Activated CD4-positive, alpha-beta memory T cell treated with anti-CD3 and anti-CD28 coated beads, Interleukin-2, amount 10 ng/mL, durations not matched to agents 7 days and 5 days (primary cell): ENCODE data around the gene CFAP46. TPM values are rescaled to one million over a fixed set of nuclear protein-coding genes. Genes with fewer than 3 reads are reported as not detected.

ENCODE experiments used
- CTCF ChIA-PET: fragments of 350-600 bp; sonication (Branson Sonifier 250); formaldehyde crosslinking; loops from one replicate; lab custom pipeline; 2021; ENCODE audit warnings: antibody characterized with exemption, inconsistent platforms; lab: Charles Lee
- POLR2A ChIA-PET: fragments of 350-600 bp; sonication (Branson Sonifier 250); formaldehyde crosslinking; loops from one replicate; lab custom pipeline; 2021; ENCODE audit warnings: antibody characterized with exemption; lab: Charles Lee
- DNase-seq: peaks from one replicate; pipeline ENCODE4 v3.0.0-alpha.2; 2020
- H3K27ac Mint-ChIP-seq: one replicate; pipeline ENCODE4 v1.8.0; 2021; ENCODE audit warnings: mild to moderate bottlenecking, mixed read lengths
- H3K27me3 Mint-ChIP-seq: one replicate; pipeline ENCODE4 v1.8.0; 2021; ENCODE audit warnings: mixed read lengths
- H3K36me3 Mint-ChIP-seq: one replicate; pipeline ENCODE4 v1.8.0; 2021; ENCODE audit warnings: low read depth, mixed read lengths
- H3K4me1 Mint-ChIP-seq: one replicate; pipeline ENCODE4 v1.8.0; 2021; ENCODE audit warnings: mixed read lengths
- H3K4me3 Mint-ChIP-seq: one replicate; pipeline ENCODE4 v1.8.0; 2021; ENCODE audit warnings: mild to moderate bottlenecking, mixed read lengths
- H3K9me3 Mint-ChIP-seq: one replicate; pipeline ENCODE4 v1.8.0; 2021; ENCODE audit warnings: mixed read lengths
- total RNA-seq, 2 experiments: library from RNA; stranded (reverse); gene quantifications; one replicate each; pipeline ENCODE4 v1.2.3, GENCODE V29; 2021

Gene CFAP46
- total RNA-seq, 2 experiments from 2014 or later: not detected

DNA sequence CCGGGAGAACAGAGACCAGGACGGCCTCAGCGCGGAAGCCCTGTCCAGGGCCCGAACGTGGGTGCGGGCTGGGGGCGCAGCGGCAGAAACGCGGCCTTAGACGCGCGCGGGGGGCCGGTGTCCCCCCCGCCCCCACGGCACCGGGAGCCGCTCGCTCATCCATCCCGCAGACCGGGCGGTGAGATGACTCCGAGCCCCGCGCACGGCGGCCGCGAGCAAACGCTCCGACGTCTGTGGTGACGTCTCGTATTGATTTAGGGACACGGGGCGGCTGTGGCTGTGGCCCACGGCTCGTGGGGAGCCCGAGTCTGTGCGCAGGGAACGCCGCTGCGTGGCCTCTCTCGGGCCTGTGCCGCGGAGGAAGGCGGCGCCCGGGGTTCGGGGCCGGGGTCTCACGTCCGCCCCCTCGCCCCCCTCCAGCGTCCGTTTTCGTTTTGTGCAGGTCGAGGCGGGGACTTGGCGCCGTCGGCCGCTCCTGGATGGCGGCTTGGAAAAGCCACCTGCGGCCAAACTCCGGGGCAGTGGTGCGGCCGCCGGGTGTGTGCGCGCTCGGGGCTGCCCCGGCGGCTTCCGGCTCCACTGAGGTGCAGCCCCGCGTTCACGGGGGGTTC lies 155.4 kb downstream of the CFAP46 start:
- POLR2A ChIA-PET: no interaction called here
- Mint-ChIP-seq H3K9me3 (no peaks in the 10 kb centered on the region), H3K36me3 (peaks cover 3% of the 10 kb centered on the region), H3K4me1 (no peaks in the 10 kb centered on the region), H3K4me3 (no peak overlapping the region), H3K27ac (no peak overlapping the region), H3K27me3 (peaks cover 16% of the 10 kb centered on the region)
- no peak for DNase-seq
- CTCF ChIA-PET: no interaction called here

DNA sequence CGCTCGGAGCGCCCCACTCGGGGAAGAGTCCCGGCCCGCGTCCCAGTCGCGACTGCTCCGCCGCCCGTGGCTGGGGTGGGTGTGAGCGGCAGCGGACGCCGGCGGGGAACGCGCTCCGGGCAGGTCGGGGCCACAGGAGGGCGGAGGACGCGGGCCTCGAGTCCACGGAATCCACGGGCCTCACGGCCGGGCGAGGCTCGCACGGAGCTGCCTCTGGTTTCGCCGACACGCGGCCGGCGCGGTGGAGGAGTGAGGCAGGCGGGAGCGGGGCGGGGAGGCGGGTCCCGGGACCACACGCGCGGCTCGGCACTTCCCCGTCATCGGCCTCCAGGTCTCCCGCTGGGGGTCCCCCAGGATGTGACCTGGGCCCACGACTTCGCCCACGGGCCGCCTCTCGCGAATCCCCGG lies 155.9 kb downstream of the CFAP46 start:
- no peaks in the 10 kb centered on the region for H3K4me1 Mint-ChIP-seq

DNA sequence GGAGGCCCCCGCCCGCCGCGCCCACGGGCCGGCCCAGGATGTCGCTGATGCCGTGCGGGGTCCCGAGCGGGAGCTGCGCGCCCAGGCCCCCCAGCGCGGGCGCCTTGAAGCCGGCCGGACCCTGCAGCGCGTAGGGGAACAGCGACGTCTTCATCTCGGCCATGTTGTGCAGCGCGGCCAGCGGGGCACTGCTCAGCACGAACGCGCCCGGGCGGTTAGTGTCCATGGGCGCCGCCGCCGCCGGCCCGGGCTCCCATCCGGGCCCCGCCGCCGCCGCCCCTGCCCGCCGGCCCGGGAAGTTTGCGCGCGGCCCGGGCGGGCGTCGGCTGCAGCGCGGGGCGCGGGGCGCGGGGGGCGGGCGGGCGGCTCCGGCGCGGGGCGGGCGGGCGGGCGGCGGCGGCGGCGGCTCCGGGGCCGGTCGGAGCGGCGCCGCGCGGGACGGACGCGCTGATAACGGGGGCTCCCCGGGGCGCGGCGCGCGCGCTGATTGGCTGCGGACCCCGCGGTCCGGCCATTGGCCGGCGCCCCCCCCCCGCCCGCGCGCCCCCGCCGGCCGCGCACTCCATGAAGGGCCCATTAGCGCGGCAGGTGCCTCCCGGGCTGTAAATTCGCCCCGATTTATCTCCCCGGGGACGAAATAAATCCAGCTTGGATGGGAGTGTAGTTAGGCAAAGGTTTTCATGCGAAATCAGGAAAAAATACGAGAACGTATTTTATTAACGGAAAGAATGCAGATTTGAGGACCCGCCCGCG lies 156.5 kb downstream of the CFAP46 start, which contains the start of gene NKX6-2:
NKX6-2 (minus strand) TSS at position 425 of the 753 bp plus-strand sequence; CDS start at position 226, 199 bp downstream.
- Mint-ChIP-seq H3K27me3 (peaks cover 16% of the 10 kb centered on the region), H3K4me3 (no peak within 1 kb of the TSS), H3K36me3 (peaks cover 3% of the 10 kb centered on the region), H3K27ac (no peak within 1 kb of the TSS), H3K9me3 (no peaks in the 10 kb centered on the region), H3K4me1 (no peaks in the 10 kb centered on the region)
- ChIA-PET POLR2A (no interaction called here), CTCF (no interaction called here)
- no peak for DNase-seq

More for the DNA sequence above, 155.9 kb downstream of the CFAP46 start:
- Mint-ChIP-seq H3K9me3 (no peaks in the 10 kb centered on the region), H3K27me3 (peaks cover 16% of the 10 kb centered on the region), H3K27ac (no peak overlapping the region), H3K4me3 (no peak overlapping the region), H3K36me3 (peaks cover 3% of the 10 kb centered on the region)
- DNase-seq: no peak
- ChIA-PET CTCF (no interaction called here), POLR2A (no interaction called here)

DNA sequence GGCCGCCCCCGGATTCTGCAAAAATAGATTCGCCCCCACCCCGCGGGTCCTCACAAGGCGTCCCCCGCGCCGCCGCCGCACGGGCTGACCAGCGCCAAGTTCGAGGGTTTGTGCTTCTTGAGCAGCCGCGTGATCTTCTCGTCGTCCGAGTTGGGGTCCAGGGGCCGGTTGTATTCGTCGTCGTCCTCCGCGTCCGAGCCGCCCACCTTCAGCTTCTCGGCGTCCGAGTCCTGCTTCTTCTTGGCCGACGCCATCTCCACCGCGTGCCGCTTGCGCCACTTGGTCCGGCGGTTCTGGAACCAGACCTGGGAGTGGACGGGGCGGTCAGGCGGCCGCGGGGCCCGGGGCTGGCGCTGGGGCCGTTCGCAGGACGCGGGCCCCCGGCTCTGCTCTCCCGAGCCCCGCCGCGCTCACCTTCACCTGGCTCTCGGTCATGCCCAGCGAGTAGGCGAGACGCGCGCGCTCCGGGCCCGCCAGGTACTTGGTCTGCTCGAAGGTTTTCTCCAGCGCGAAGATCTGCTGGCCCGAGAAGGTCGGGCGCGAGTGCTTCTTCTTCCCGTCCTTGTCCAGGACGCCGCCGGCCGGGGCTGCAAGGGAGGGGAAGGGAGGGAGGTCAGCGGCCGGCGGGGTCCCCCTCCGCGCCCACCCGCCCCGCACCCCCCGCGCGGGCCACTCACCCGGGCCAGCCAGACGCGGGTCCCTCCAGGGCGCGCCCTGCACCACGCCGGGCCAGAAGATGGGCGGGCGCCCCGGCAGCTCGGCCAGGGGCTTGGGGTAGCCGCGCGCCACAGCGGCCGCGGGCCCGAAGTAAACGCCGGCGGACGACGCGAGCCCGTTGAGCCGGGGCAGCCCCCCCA lies 157.3 kb downstream of the CFAP46 start:
- H3K27ac Mint-ChIP-seq: no peak overlapping the region
- ChIA-PET POLR2A (no interaction called here), CTCF (no interaction called here)
- H3K9me3 Mint-ChIP-seq: no peaks in the 10 kb centered on the region
- no peak overlapping the region for H3K4me3 Mint-ChIP-seq
- H3K36me3 Mint-ChIP-seq: peaks cover 3% of the 10 kb centered on the region
- DNase-seq: no peak
- no peaks in the 10 kb centered on the region for H3K4me1 Mint-ChIP-seq
- peaks cover 16% of the 10 kb centered on the region for H3K27me3 Mint-ChIP-seq

DNA sequence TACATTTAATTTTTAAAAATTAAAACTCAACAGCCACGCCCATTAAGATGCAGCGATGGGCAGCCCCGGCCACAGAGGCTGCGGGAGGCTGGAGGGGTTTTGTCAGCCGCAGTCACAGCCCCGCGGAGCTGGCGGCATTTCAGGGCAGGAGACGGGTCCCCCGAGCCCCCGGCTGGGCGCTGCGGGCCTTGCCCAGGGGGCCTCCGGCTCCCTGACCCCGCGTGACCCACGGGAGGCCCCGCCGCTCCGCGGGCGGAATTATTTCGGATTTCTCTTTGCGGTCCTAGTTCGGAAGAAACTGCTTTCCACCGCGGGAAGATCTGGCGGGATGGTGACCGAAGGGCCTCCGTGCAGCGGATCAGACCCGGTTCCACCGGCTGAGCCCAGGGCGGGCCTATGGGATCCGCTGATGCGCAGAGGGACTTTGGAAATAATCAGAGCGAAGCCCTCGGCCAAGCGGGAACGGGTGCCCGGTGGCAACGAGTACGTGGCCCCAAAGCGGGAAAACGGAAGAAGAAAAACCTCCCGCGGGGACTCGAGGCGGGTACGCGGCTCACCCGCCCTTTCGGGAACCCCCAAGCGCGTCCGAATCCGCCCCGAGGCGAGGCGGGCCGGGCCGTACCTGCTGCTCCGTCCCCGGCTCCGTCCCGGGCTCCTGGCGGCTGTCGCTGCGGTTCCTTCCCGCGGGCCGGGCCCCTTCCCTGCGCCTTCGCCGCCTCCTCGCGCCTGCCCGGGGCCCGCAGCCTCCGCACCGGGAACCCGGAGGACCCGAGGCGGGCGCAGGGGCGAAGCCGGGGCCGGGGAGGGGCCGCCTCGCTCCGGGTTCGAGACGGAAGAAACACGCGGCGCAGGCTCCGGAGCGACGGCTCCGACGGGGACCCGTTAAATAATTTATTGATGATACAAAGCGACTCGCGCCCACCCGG lies 158.2 kb downstream of the CFAP46 start:
- no peaks in the 10 kb centered on the region for H3K4me1 Mint-ChIP-seq
- peaks cover 3% of the 10 kb centered on the region for H3K36me3 Mint-ChIP-seq
- H3K27ac Mint-ChIP-seq: no peak overlapping the region
- ChIA-PET CTCF (no interaction called here), POLR2A (no interaction called here)
- peaks cover 16% of the 10 kb centered on the region for H3K27me3 Mint-ChIP-seq
- no peak overlapping the region for H3K4me3 Mint-ChIP-seq
- DNase-seq: no peak
- no peaks in the 10 kb centered on the region for H3K9me3 Mint-ChIP-seq

DNA sequence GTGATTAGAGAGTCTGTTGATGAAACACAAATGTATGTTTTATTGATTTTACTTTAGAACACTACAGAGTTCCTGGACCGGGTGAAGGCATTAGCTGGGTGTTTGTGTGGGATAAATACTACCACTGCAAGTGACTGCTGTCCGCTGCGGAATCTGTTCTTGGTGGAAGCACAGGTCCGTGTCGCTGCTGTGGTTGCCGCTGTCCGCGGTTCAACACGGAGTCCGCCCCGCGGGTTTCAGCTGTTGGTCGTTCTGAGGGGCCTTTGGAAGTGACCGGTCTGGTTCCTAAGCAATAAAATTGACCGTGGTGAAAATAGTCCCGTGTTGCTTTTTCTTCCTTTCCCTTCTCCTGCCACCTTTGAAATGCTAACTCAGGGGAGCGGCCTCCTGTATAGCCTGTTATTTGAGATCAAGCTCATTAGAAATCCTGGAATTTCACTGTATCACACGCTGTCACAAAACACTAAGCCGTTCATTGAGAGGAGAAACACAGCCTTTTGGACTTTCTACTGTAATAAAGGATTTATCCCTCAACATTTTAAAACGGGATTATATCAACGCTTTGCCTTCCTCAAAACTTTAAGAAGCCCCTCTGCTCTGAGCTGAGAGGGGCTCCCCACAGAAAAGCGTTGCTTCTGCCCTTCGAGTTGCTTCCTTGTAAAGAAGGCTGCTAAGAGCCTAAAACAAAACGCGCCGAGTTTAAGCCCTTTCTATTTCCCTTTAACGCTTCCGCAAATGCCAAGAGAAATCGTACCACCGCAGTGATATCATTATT lies 159.0 kb downstream of the CFAP46 start:
- POLR2A ChIA-PET: no interaction called here
- H3K4me3 Mint-ChIP-seq: no peak overlapping the region
- H3K4me1 Mint-ChIP-seq: no peaks in the 10 kb centered on the region
- H3K27me3 Mint-ChIP-seq: peaks cover 13% of the 10 kb centered on the region
- H3K27ac Mint-ChIP-seq: no peak overlapping the region
- no peaks in the 10 kb centered on the region for H3K9me3 Mint-ChIP-seq
- CTCF ChIA-PET: no interaction called here
- peaks cover 3% of the 10 kb centered on the region for H3K36me3 Mint-ChIP-seq
- DNase-seq: no peak

DNA sequence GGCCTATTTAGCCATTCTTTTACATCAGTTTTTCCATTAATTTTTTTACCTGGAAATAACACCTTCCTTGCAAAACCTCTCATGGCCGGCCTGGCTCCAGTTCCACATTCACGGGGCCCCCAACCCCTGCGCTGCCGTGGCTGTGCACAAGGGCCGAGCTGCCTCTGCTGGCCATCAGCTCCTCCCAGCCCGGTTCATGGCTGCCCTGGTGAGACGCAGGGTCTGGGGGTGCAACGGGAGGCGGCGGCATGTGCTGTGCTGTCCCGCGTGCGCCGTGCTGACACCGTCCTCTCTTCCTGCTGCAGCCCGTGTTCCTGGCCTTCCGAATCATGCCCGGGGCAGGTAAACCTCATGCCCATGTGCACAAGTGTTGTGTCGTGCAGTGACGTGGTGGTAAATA lies 160.8 kb downstream of the CFAP46 start:
- no peak overlapping the region for H3K4me3 Mint-ChIP-seq
- no peak for DNase-seq
- no peak overlapping the region for H3K27ac Mint-ChIP-seq
- H3K4me1 Mint-ChIP-seq: no peaks in the 10 kb centered on the region
- POLR2A ChIA-PET: no interaction called here
- peaks cover 3% of the 10 kb centered on the region for H3K36me3 Mint-ChIP-seq
- H3K9me3 Mint-ChIP-seq: no peaks in the 10 kb centered on the region
- H3K27me3 Mint-ChIP-seq: peaks cover 13% of the 10 kb centered on the region
- CTCF ChIA-PET: no interaction called here

DNA sequence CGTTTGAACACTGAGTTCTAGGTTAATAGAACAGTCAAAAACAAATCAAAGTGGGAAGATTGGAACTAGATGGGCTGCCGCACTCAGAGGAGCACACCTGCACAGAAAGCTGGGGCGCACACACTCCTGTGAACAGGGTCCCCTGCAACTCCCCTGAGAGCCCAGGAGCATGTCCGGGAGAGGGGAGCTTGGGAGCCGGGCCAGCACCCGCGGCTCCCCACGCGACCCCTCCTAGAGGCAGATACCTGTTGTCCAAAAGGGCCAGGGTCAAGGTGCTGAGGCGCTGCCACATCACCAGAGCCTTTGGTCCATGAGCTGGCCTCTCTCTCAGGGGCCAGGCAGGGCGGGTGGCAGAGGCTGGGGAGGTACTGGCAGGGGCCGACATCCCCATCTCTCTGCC lies 162.0 kb downstream of the CFAP46 start:
- no peak overlapping the region for H3K4me3 Mint-ChIP-seq
- CTCF ChIA-PET: no interaction called here
- peaks cover 3% of the 10 kb centered on the region for H3K36me3 Mint-ChIP-seq
- DNase-seq: no peak
- H3K9me3 Mint-ChIP-seq: no peaks in the 10 kb centered on the region
- POLR2A ChIA-PET: no interaction called here
- no peak overlapping the region for H3K27ac Mint-ChIP-seq
- H3K4me1 Mint-ChIP-seq: no peaks in the 10 kb centered on the region
- peaks cover 11% of the 10 kb centered on the region for H3K27me3 Mint-ChIP-seq

DNA sequence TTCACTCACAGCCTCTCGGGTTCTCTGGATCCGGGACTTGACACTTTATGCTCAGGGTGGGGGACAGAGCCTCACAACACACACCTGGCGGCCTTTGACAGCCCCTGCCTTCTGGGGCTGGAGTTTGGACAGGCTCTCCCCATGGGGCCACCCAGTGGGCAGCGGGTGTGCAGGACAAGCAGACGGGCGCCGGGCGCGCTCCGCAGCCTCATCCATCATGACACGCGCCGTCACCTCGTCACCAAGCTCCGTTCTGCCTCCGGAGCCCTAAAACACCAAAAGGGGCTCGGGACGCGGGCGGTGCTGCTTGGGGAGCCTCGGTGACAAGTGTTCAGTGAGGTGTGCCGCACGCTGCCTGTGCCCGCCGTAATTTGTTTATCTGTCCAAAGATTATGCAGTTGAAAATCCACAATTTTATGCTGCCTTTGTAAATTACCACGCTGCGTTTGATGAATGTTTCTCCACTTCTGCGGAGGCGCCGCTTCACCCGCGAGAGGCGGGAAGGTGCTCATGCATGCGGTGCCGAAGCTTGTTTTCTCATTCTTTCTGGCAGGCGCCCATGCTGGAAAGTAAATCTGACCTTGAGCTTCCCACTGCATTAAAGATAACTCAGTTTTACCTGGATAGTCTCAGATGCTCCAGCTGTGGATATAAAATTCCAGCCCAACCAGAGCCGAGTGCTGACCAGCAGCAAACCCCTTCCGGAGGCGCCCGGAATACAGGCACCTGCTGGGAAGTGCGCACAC lies 162.6 kb downstream of the CFAP46 start:
- H3K27ac Mint-ChIP-seq: no peak overlapping the region
- DNase-seq: no peak
- H3K4me3 Mint-ChIP-seq: no peak overlapping the region
- POLR2A ChIA-PET: no interaction called here
- H3K9me3 Mint-ChIP-seq: no peaks in the 10 kb centered on the region
- no peaks in the 10 kb centered on the region for H3K4me1 Mint-ChIP-seq
- CTCF ChIA-PET: no interaction called here
- peaks cover 3% of the 10 kb centered on the region for H3K36me3 Mint-ChIP-seq
- H3K27me3 Mint-ChIP-seq: peaks cover 11% of the 10 kb centered on the region

DNA sequence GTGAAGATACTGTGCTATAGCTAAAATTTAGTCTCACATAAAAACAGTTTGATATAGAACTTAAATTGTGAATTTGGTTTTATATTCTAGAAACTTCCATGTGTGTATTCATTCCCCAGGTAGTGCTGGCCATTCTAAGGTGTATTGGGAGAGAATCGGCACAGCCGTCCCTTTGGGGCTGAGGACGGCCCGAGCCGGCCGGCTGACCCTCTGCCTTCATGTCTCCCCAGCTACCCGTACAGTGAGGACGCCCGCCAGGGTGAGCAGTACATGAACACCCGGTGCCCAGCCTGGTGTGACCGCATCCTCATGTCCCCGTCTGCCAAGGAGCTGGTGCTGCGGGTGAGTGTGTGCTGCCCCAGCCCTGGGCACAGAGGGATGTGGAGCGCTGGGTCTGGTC lies 164.9 kb downstream of the CFAP46 start:
- H3K36me3 Mint-ChIP-seq: no peaks in the 10 kb centered on the region
- H3K27ac Mint-ChIP-seq: no peak overlapping the region
- CTCF ChIA-PET: no interaction called here
- H3K4me1 Mint-ChIP-seq: no peaks in the 10 kb centered on the region
- POLR2A ChIA-PET: no interaction called here
- no peak overlapping the region for H3K4me3 Mint-ChIP-seq
- no peaks in the 10 kb centered on the region for H3K27me3 Mint-ChIP-seq
- peaks cover 2% of the 10 kb centered on the region for H3K9me3 Mint-ChIP-seq
- DNase-seq: no peak

DNA sequence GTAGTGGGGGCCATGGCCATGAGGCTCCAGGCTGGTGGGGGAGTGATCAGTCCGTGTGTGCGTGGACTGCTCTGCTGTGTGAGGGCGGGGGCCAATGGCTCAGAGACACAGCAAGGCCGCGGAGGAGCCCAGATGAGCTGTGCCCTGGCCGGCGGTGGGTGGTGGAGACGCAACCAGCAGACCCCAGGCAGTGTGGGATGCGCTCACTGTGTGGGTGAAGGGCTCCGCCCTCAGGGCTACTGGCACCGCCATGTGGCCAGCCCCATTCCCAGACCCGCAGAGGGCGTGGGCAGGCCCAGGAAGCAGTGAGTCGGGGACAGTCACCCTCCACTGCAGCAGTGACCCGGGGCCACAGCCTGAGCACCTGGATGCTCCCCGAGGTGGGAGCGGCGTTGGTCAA lies 165.5 kb downstream of the CFAP46 start:
- H3K27ac Mint-ChIP-seq: no peak overlapping the region
- ChIA-PET CTCF (no interaction called here), POLR2A (no interaction called here)
- peaks cover 2% of the 10 kb centered on the region for H3K9me3 Mint-ChIP-seq
- no peak overlapping the region for H3K4me3 Mint-ChIP-seq
- H3K36me3 Mint-ChIP-seq: no peaks in the 10 kb centered on the region
- H3K4me1 Mint-ChIP-seq: no peaks in the 10 kb centered on the region
- no peaks in the 10 kb centered on the region for H3K27me3 Mint-ChIP-seq
- no peak for DNase-seq
